Prostate gland (tissue), 2 donors: ENCODE measurements around the gene PMM2. TPM values are rescaled to one million over a fixed set of nuclear protein-coding genes. Genes with fewer than 3 reads are reported as not detected.

ENCODE experiments used
- DNase-seq: peaks from one replicate; pipeline ENCODE4 v3.0.0-alpha.2; 2019; ENCODE audit warnings: low spot score
- H3K27ac ChIP-seq, 2 donors: fragments of 200-600 bp; sonication (generic); 2 replicates each; pipeline ENCODE4 v1.5.1; 2017 to 2019
- H3K27me3 ChIP-seq: fragments of 200-600 bp; sonication (generic); replicated peaks from 2 replicates; pipeline ENCODE4 v1.5.1; 2019; ENCODE audit not compliant: insufficient read depth
- H3K36me3 ChIP-seq, 2 donors: fragments of 200-600 bp; sonication (generic); 1 replicate in 1 of 2; 2 replicates in 1 of 2; pipeline versions ENCODE4 v1.5.1 to v1.8.1; 2017 to 2019
- H3K4me1 ChIP-seq: fragments of 200-600 bp; sonication (generic); replicated peaks from 2 replicates; pipeline ENCODE4 v1.5.1; 2019
- H3K4me3 ChIP-seq, 2 donors: fragments of 200-600 bp; sonication (generic); 2 replicates each; pipeline ENCODE4 v1.5.1; 2017 to 2019
- H3K9me3 ChIP-seq: fragments of 200-600 bp; sonication (generic); 2 replicates; pipeline ENCODE4 v1.5.1; 2017
- POLR2A ChIP-seq: fragments of 450-650 bp; IDR thresholded peaks from one replicate; pipeline ENCODE4 v1.6.1; 2016; ENCODE audit warnings: antibody characterized with exemption, mild to moderate bottlenecking
- POLR2AphosphoS5 ChIP-seq: sonication (generic); formaldehyde crosslinking; IDR thresholded peaks from one replicate; pipeline ENCODE4 v1.6.1; 2017; ENCODE audit warnings: antibody characterized with exemption
- WGBS: methylation state at CpG from one replicate; pipeline ENCODE4 v1.1.5; 2018; 5-methylcytosine and 5-hydroxymethylcytosine counted together
- intact Hi-C: fragments of 100-400 bp; cut with DNase I; formaldehyde crosslinking; loops from one replicate; pipeline ENCODE4 v1.14.2; 2022
- total RNA-seq, 2 donors: library from RNA; depleted of rRNA; stranded (reverse); fragments of >200 nt; gene quantifications; one replicate each; pipeline ENCODE4 v1.1.0, GENCODE V29; 2016
- TF ChIP-seq, protein P1 (sequence below), 4 experiments: fragments of 200-600 bp in 2 of 4; fragments of 450-650 bp in 2 of 4; sonication (generic) in 2 of 4; IDR thresholded peaks; 1 replicate in 3 of 4; 2 replicates in 1 of 4; pipeline ENCODE4 v1.5.1; 2016 to 2019; ENCODE audit warnings: antibody characterized with exemption in 4 of 4, mild to moderate bottlenecking in 2 of 4, moderate library complexity in 2 of 4

Gene PMM2
- total RNA-seq, 2 donors from 2014 or later, result 30.6 to 39.2 TPM

DNA sequence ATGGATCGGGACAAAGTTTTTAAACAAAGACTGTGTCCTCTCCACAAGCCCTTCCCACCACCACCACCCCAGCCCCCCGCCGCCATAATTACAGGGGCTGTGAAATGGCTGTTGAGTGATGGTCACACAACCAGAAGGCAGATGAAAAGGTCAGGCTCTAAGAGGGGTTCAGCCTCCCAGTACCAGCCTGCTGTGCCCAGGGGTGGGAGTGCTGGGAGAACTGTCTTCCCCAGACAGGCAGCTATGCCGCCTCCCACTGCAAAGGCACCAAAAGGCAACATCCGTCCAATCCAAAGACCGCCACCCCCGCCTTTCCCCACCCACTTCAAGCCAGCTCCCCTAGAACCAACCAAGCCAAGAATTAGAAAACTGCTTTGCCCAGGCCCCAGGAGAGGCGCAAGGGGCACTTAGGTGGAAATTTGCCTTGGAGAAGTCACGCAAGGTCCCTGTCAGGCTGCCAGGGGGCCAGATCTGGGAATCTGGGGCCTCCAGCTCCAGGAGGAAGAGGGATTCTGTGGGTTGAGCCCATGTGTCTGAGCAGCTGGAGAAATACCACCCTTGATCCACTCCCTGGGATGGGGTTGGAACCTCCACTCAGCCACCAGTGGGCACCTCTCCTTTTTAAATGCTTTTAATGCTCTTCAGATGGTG is 56.8 kb downstream of the PMM2 start:
- Histone ChIP-seq H3K4me3 (no peak overlapping the region), H3K27me3 (no peaks in the 10 kb centered on the region), H3K36me3 (no peaks in the 10 kb centered on the region), H3K4me1 (no peaks in the 10 kb centered on the region), H3K9me3 (no peaks in the 10 kb centered on the region), H3K27ac (no peak overlapping the region)
- intact Hi-C loops, result no loop called here
- TF ChIP-seq POLR2A (no peak), POLR2AphosphoS5 (no peak)
- TF ChIP-seq, protein P1, sequence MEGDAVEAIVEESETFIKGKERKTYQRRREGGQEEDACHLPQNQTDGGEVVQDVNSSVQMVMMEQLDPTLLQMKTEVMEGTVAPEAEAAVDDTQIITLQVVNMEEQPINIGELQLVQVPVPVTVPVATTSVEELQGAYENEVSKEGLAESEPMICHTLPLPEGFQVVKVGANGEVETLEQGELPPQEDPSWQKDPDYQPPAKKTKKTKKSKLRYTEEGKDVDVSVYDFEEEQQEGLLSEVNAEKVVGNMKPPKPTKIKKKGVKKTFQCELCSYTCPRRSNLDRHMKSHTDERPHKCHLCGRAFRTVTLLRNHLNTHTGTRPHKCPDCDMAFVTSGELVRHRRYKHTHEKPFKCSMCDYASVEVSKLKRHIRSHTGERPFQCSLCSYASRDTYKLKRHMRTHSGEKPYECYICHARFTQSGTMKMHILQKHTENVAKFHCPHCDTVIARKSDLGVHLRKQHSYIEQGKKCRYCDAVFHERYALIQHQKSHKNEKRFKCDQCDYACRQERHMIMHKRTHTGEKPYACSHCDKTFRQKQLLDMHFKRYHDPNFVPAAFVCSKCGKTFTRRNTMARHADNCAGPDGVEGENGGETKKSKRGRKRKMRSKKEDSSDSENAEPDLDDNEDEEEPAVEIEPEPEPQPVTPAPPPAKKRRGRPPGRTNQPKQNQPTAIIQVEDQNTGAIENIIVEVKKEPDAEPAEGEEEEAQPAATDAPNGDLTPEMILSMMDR (IDR thresholded peaks at IDR 0.05), result no peak
- WGBS, result 83% methylated on average over 9 of the region's 9 CpGs
- no peak for DNase-seq

GRCh38 chr16:8855051-8855786 is 57.6 kb downstream of the PMM2 start:
- Histone ChIP-seq H3K27ac (no peak overlapping the region), H3K4me1 (no peaks in the 10 kb centered on the region), H3K9me3 (no peaks in the 10 kb centered on the region), H3K27me3 (no peaks in the 10 kb centered on the region), H3K4me3 (no peak overlapping the region), H3K36me3 (no peaks in the 10 kb centered on the region)
- 88% methylated on average over 11 of the region's 11 CpGs for WGBS
- DNase-seq, result no peak
- intact Hi-C loops, result no loop called here
- TF ChIP-seq, protein P1 (IDR thresholded peaks at IDR 0.05), result no peak

DNA sequence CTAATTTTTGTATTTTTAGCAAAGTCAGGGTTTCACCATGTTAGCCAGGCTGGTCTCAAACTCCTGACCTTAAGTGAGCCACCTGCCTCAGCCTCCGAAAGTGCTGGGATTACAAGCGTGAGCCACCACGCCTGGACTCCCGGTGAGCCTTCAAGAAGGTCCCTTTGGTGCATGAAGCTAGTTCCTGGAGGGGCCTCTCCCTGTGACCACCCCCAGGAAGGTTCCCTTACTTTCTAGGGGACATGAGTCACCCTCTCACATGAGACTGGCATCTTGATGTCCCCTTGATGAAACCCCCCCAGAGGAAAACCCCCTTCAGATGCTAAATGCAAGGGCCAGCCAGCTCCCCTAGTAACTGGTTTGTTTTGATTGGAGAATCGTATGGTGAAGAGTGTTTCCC is 58.3 kb downstream of the PMM2 start:
- DNase-seq, result no peak
- H3K36me3 ChIP-seq, result no peaks in the 10 kb centered on the region
- TF ChIP-seq, protein P1 (IDR thresholded peaks at IDR 0.05), result no peak
- TF ChIP-seq POLR2AphosphoS5, result no peak
- TF ChIP-seq POLR2A, result no peak
- H3K4me1 ChIP-seq, result no peaks in the 10 kb centered on the region
- intact Hi-C loops, result no loop called here
- no peak overlapping the region for H3K27ac ChIP-seq
- WGBS, result 68% methylated on average over 5 of the region's 5 CpGs
- H3K9me3 ChIP-seq, result no peaks in the 10 kb centered on the region
- H3K27me3 ChIP-seq, result no peaks in the 10 kb centered on the region
- no peak overlapping the region for H3K4me3 ChIP-seq

DNA sequence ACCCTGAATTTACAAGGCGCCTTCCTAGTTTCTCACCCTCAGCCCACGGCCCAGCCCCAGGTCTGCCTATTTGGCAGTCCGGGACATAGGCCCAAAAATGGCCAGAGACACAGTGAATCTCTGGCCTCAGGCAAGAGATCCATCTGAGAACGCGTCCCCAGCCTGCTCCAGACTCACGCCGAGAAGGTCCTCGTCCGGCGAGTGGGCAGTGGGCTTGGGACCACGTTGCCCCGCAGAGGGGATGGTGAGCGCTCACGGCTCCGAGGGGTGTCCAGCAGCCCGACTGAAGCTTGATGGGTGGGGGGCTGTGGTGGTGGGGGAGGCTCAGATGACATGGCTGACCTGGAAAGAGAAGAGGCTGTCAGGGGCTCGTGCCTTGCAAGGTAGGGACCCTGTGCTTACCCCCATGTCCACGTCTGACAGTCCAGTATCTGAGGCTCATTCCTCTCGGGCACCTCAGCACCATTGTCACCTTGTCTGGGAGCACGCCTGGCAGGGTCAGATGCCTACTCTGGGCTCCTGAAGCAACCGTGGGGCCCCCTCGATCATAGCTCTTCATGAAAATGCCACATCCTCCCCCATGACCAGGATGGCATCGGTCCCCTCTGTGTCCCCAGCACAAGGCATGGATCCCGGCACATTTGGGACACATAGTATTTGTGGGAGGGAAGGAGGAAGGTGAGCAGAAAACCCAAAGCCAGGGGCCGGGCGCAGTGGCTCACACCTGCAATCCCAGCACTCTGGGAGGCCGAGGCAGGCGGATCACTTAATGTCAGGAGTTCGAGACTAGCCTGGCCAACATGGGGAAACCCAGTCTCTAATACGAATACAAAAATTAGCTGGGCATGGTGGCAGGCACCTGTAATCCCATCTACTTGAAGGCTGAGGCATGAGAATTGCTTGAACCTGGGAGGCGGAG is 61.6 kb downstream of the PMM2 start:
- Histone ChIP-seq H3K27ac (no peak overlapping the region), H3K9me3 (no peaks in the 10 kb centered on the region), H3K27me3 (no peaks in the 10 kb centered on the region), H3K4me3 (no peak overlapping the region), H3K4me1 (no peaks in the 10 kb centered on the region), H3K36me3 (no peaks in the 10 kb centered on the region)
- WGBS, result 90% methylated on average over 29 of the region's 31 CpGs
- TF ChIP-seq POLR2AphosphoS5, result no peak
- TF ChIP-seq, protein P1 (IDR thresholded peaks at IDR 0.05), result no peak
- TF ChIP-seq POLR2A, result no peak
- no peak for DNase-seq
- intact Hi-C loops, result no loop called here
